Ishikawa (cell line): ENCODE results near the gene DDAH1.
A peak's percentile ranks its signal among the peaks of the same experiment; 100 is the strongest.

Source experiments
- CEBPB ChIP-seq: IDR thresholded peaks from 2 replicates; pipeline ENCODE4 v1.6.1; 2012
- CREB1 ChIP-seq: IDR thresholded peaks from 2 replicates; pipeline ENCODE4 v1.6.1; 2012; ENCODE audit warnings: low read depth
- EGR1 ChIP-seq: IDR thresholded peaks from 2 replicates; pipeline ENCODE4 v1.6.1; 2012
- EP300 ChIP-seq: IDR thresholded peaks from 2 replicates; pipeline ENCODE4 v1.6.1; 2012; ENCODE audit warnings: borderline replicate concordance
- FOXM1 ChIP-seq: IDR thresholded peaks from 2 replicates; pipeline ENCODE4 v1.6.1; 2012; ENCODE audit warnings: low read depth, borderline replicate concordance
- NFIC ChIP-seq: IDR thresholded peaks from 2 replicates; pipeline ENCODE4 v1.6.1; 2012
- RAD21 ChIP-seq: IDR thresholded peaks from 2 replicates; pipeline ENCODE4 v1.6.1; 2012; ENCODE audit warnings: low read depth
- TAF1 ChIP-seq: IDR thresholded peaks from 2 replicates; pipeline ENCODE4 v1.6.1; 2012; ENCODE audit warnings: low read depth, mild to moderate bottlenecking
- TCF12 ChIP-seq: IDR thresholded peaks from 2 replicates; pipeline ENCODE4 v1.6.1; 2012; ENCODE audit warnings: low read depth
- TEAD4 ChIP-seq: IDR thresholded peaks from 2 replicates; pipeline ENCODE4 v1.6.1; 2012
- YY1 ChIP-seq: IDR thresholded peaks from 2 replicates; pipeline ENCODE4 v1.6.1; 2012; ENCODE audit warnings: low read depth
- ZBTB7A ChIP-seq: IDR thresholded peaks from 2 replicates; pipeline ENCODE4 v1.6.1; 2012; ENCODE audit warnings: low read depth
- TF ChIP-seq, protein P1 (sequence below): IDR thresholded peaks from 2 replicates; pipeline ENCODE4 v1.6.1; 2012
- TF ChIP-seq, protein P2 (sequence below): IDR thresholded peaks from 2 replicates; pipeline ENCODE4 v1.6.1; 2012; ENCODE audit warnings: low read depth, mild to moderate bottlenecking
- TF ChIP-seq, protein P3 (sequence below): IDR thresholded peaks from 2 replicates; pipeline ENCODE4 v1.6.1; 2012

The DDAH1 gene

GRCh38 chr1:85295006-85295431 is 169.9 kb downstream of the DDAH1 start:
- no peak for TF ChIP-seq ZBTB7A
- TF ChIP-seq TAF1, result no peak
- peak; percentile 33 for TF ChIP-seq NFIC
- no peak for TF ChIP-seq FOXM1
- peak; percentile 56 for TF ChIP-seq TCF12
- peak; percentile 50; the same call in 1 of the 2 replicates for TF ChIP-seq EP300

GRCh38 chr1:85290826-85291225 is 174.1 kb downstream of the DDAH1 start:
- TF ChIP-seq CEBPB (no peak), NFIC (no peak), TAF1 (no peak), FOXM1 (no peak), EP300 (no peak), EGR1 (no peak), CREB1 (no peak), TEAD4 (no peak)
- TF ChIP-seq, protein P1, sequence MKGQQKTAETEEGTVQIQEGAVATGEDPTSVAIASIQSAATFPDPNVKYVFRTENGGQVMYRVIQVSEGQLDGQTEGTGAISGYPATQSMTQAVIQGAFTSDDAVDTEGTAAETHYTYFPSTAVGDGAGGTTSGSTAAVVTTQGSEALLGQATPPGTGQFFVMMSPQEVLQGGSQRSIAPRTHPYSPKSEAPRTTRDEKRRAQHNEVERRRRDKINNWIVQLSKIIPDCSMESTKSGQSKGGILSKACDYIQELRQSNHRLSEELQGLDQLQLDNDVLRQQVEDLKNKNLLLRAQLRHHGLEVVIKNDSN, result no peak

DNA sequence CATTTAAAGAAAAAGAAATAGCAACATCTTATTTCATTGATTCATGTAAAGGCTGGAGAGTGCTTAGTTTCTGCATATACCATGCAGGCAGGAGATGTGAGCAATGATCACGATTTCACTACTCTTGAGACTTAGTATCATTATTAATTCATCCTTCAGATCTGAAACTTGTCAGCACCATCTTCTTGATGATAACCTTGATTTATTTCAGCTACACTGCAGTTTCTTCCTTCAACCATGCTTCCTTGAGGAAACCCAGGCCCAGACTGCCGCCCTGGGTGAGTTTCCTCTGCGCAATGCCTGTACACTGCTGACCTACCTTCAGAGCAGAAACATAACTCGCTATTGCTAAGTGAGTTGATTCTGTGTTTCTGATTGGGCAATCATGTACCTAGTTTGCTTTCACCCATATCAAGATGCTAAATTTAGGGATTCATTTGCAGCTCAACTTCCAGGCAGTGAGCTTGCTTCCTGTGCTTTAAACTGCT is 175.1 kb downstream of the DDAH1 start:
- TF ChIP-seq YY1 (no peak), CREB1 (no peak), TCF12 (no peak), TAF1 (no peak), EGR1 (no peak), FOXM1 (no peak)
- TF ChIP-seq, protein P2, sequence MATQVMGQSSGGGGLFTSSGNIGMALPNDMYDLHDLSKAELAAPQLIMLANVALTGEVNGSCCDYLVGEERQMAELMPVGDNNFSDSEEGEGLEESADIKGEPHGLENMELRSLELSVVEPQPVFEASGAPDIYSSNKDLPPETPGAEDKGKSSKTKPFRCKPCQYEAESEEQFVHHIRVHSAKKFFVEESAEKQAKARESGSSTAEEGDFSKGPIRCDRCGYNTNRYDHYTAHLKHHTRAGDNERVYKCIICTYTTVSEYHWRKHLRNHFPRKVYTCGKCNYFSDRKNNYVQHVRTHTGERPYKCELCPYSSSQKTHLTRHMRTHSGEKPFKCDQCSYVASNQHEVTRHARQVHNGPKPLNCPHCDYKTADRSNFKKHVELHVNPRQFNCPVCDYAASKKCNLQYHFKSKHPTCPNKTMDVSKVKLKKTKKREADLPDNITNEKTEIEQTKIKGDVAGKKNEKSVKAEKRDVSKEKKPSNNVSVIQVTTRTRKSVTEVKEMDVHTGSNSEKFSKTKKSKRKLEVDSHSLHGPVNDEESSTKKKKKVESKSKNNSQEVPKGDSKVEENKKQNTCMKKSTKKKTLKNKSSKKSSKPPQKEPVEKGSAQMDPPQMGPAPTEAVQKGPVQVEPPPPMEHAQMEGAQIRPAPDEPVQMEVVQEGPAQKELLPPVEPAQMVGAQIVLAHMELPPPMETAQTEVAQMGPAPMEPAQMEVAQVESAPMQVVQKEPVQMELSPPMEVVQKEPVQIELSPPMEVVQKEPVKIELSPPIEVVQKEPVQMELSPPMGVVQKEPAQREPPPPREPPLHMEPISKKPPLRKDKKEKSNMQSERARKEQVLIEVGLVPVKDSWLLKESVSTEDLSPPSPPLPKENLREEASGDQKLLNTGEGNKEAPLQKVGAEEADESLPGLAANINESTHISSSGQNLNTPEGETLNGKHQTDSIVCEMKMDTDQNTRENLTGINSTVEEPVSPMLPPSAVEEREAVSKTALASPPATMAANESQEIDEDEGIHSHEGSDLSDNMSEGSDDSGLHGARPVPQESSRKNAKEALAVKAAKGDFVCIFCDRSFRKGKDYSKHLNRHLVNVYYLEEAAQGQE, result no peak
- TF ChIP-seq, protein P1, result no peak
- TF ChIP-seq, protein P3, sequence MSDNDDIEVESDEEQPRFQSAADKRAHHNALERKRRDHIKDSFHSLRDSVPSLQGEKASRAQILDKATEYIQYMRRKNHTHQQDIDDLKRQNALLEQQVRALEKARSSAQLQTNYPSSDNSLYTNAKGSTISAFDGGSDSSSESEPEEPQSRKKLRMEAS, result no peak

DNA sequence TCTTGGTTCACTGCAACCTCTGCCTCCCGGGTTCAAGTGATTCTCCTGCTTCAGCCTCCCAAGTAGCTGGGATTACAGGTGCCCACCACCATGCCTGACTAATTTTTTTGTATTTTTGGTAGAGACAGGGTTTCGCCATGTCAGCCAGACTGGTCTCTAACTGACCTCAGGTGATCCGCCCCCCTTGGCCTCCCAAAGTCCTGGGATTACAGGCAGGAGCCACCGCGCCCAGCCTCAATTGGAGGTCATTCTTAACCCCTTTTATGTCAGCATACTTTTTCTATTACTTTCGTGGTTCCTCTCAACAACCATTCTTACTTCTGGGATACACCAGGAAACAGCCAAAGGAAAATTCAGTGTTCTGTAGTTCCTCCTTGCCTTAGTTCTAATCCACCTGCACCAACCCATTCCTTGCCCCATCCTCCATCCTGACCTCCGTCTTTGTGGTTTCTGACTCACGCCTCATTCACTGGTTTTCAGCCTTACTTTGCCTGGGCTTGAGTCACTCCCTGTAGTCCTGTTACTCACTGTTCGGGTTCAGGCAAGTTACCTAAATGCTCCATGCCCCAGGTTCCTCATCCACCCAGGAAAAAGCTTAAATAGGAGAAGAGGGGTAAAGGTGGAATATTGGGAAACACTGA is 175.6 kb downstream of the DDAH1 start:
- no peak for TF ChIP-seq CREB1
- TF ChIP-seq, protein P1, result no peak
- no peak for TF ChIP-seq EP300
- TF ChIP-seq TAF1, result no peak
- TF ChIP-seq TCF12, result no peak
- TF ChIP-seq CEBPB, result no peak
- no peak for TF ChIP-seq YY1
- no peak for TF ChIP-seq ZBTB7A
- TF ChIP-seq, protein P3, result no peak
- no peak for TF ChIP-seq NFIC
- no peak for TF ChIP-seq FOXM1
- TF ChIP-seq EGR1, result no peak

DNA sequence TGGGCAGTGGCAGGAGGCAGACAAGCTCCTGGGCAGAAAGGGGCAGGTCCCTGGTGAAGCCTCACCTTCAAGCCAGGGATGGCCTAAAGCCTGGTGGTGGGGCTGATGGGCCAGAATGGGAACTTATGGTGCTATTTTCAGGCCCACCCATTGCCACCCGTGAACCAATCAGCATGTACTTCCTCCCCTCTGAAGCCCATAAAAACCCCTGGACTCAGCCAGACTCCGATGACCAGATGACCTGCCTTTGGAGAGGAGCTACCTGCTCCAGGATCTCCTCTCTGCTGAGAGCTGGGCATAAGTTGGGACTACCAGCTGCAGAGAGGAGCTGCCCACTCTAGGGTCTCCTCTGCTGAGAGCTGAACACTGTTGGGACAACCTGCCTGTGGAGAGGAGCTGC is 180.8 kb downstream of the DDAH1 start:
- TF ChIP-seq CEBPB, result no peak
- no peak for TF ChIP-seq RAD21
- TF ChIP-seq FOXM1, result no peak
- no peak for TF ChIP-seq YY1
- no peak for TF ChIP-seq TCF12
- TF ChIP-seq, protein P3, result no peak
- no peak for TF ChIP-seq CREB1
- TF ChIP-seq, protein P2, result no peak
- TF ChIP-seq TEAD4, result no peak
- TF ChIP-seq, protein P1, result no peak
- TF ChIP-seq TAF1, result no peak
- no peak for TF ChIP-seq EGR1
